AG04450 (cell line): ENCODE results near the gene MYH11. TPM values are rescaled to one million over a fixed set of nuclear protein-coding genes. Genes with fewer than 3 reads are reported as not detected.

Experiments used
- CTCF ChIA-PET: fragments of 300-600, 350-600 bp; formaldehyde crosslinking; extraction: SDS; loops from one replicate; lab custom pipeline; 2022; ENCODE audit warnings: antibody characterized with exemption, inconsistent platforms; lab: Charles Lee
- POLR2A ChIA-PET: fragments of 350-600 bp; formaldehyde crosslinking; extraction: SDS; loops from one replicate; lab custom pipeline; 2021; ENCODE audit warnings: antibody characterized with exemption, inconsistent platforms; lab: Yijun Ruan, JAX
- DNase-seq: peaks from one replicate; pipeline ENCODE4 v3.0.0-alpha.2; 2011; ENCODE audit warnings: low read depth, low spot score
- H3K27ac ChIP-seq: one replicate; pipeline ENCODE4 v1.5.1; 2012; ENCODE audit warnings: low read depth, low read length, control low read depth
- H3K27me3 ChIP-seq: one replicate; pipeline ENCODE4 v1.6.0; 2012; ENCODE audit warnings: low read length; ENCODE audit not compliant: control insufficient read depth, insufficient read depth
- H3K4me3 ChIP-seq: 2 replicates; pipeline ENCODE4 v1.5.1; 2011; ENCODE audit warnings: mild to moderate bottlenecking, low read depth, low read length, control low read depth
- H3K9me3 ChIP-seq: 2 replicates; pipeline ENCODE4 v1.5.1; 2012; ENCODE audit warnings: low read length; ENCODE audit not compliant: control insufficient read depth, insufficient read depth
- CTCF ChIP-seq: IDR thresholded peaks from 2 replicates; pipeline ENCODE4 v1.5.1; 2011; ENCODE audit warnings: low read depth, low read length, control low read depth, inconsistent platforms
- polyA plus RNA-seq: library from polyadenylated mRNA; depleted of rRNA; stranded (reverse); fragments of >200 nt; gene quantifications from 2 replicates; pipeline ENCODE4 v1.2.3, GENCODE V29; 2011

The MYH11 gene
- polyA plus RNA-seq, 1 experiment: 0.20 TPM

- DNase-seq: no peak
- ChIA-PET POLR2A (interaction anchor here (0.6 kb wide), 1 partner anchor 22 kb away, joined by 3 read pairs; no protein-coding TSS in a partner anchor), CTCF (interaction anchor here (1.1 kb wide), 1 partner anchor 9 kb away, joined by 6 read pairs; no protein-coding TSS in a partner anchor)
- H3K9me3 ChIP-seq: no peaks in the 10 kb centered on the region; the same call in 1 of the 2 replicates
- no peak overlapping the region for H3K4me3 ChIP-seq
- no peak overlapping the region for H3K27ac ChIP-seq
- no peak for TF ChIP-seq CTCF
- H3K27me3 ChIP-seq: no peaks in the 10 kb centered on the region
Observed at GRCh38 chr16:15747937-15748336, 108.9 kb downstream of the MYH11 start.

- CTCF ChIA-PET: interaction anchor here (1.0 kb wide), 1 partner anchor 10 kb away, joined by 10 read pairs; no protein-coding TSS in a partner anchor
Observed at GRCh38 chr16:15746332-15746731, 110.5 kb downstream of the MYH11 start.

GRCh38 chr16:15743657-15744056 is 113.2 kb downstream of the MYH11 start:
- CTCF ChIA-PET: no interaction called here
- H3K27ac ChIP-seq: no peak overlapping the region
- peaks cover 10% of the 10 kb centered on the region for H3K9me3 ChIP-seq
- no peaks in the 10 kb centered on the region for H3K27me3 ChIP-seq
- POLR2A ChIA-PET: no interaction called here
- TF ChIP-seq CTCF: no peak
- DNase-seq: no peak
- H3K4me3 ChIP-seq: no peak overlapping the region

More at GRCh38 chr16:15746332-15746731, 110.5 kb downstream of the MYH11 start:
- Histone ChIP-seq H3K4me3 (no peak overlapping the region), H3K27me3 (no peaks in the 10 kb centered on the region), H3K9me3 (peaks cover 3% of the 10 kb centered on the region), H3K27ac (no peak overlapping the region)
- DNase-seq: no peak
- POLR2A ChIA-PET: no interaction called here
- TF ChIP-seq CTCF: no peak

- TF ChIP-seq CTCF: no peak
Observed at GRCh38 chr16:15742716-15743115, 114.1 kb downstream of the MYH11 start.

GRCh38 chr16:15741207-15741871 is 115.5 kb downstream of the MYH11 start:
- Histone ChIP-seq H3K27me3 (peaks cover 4% of the 10 kb centered on the region), H3K27ac (no peak overlapping the region), H3K9me3 (peaks cover 14% of the 10 kb centered on the region), H3K4me3 (no peak overlapping the region)
- no peak for DNase-seq
- CTCF ChIA-PET: interaction anchor here (1.0 to 1.5 kb wide), 2 partner anchors 14 to 37 kb away, joined by 3 to 4 read pairs; no protein-coding TSS in a partner anchor
- POLR2A ChIA-PET: no interaction called here
- TF ChIP-seq CTCF: no peak

More at GRCh38 chr16:15742716-15743115, 114.1 kb downstream of the MYH11 start:
- H3K4me3 ChIP-seq: no peak overlapping the region
- H3K27ac ChIP-seq: no peak overlapping the region
- DNase-seq: no peak
- no peaks in the 10 kb centered on the region for H3K27me3 ChIP-seq
- ChIA-PET POLR2A (interaction anchor here (0.6 to 0.7 kb wide), 2 partner anchors 228 to 406 kb away, joined by 3 to 5 read pairs; no protein-coding TSS in a partner anchor), CTCF (interaction anchor here (0.6 kb wide), 1 partner anchor 428 kb away, joined by 7 read pairs; no protein-coding TSS in a partner anchor)
- peaks cover 10% of the 10 kb centered on the region for H3K9me3 ChIP-seq
